ENCODE results near the gene ORMDL1. TPM values are rescaled to one million over a fixed set of nuclear protein-coding genes. Genes with fewer than 3 reads are reported as not detected.

ORMDL1 gene, protein sequence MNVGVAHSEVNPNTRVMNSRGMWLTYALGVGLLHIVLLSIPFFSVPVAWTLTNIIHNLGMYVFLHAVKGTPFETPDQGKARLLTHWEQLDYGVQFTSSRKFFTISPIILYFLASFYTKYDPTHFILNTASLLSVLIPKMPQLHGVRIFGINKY
- 31.3 and 48.2 TPM in 2 replicates for total RNA-seq

DNA sequence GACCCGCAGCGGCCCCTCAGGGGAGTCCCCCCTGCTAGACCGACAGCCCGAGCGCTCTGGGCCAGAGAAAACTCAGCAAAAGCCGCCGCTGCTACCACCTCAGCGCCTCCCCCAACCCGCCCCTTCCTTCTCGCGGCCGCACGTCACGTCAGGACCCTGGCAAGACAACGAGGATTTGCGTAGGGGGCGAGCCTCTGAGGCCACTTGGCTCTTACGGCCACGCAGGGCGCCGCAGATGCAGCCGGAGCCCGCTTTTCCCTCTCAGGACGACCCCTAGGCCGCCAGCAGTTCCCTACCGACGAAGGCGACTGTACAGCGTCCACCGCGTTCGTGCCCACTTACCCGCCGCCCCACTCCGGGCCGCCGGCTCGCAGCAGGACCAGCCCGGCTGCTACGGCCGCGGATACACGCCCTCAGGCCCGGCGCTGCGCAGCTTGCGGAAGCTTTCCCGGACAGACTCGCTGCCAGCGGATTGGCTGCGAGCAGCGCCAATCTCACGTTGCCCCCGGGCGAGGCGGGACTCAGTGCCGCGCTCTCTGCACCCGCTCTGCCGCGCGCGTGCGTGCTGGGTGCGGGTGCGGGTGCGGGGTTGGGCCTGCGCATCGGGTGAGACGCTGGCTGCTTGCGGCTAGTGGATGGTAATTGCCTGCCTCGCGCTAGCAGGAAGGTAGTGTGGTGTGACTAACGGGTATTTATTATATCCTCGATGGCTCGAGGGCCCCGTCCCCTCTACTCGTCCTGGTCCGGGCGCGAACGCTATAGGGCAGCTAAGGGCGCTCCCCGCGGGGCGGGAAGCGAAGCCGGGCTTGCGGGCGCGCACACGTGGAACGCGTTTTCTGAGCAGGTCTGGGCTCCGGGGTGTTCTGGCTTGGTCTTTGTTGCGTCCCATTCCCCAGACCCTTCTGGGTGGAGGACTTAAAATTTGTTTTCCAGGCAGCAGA, at the start of gene ORMDL1, which contains the start of gene PMS1:
Gene ORMDL1, minus strand, starts transcription at position 413 of the 941 bp plus-strand sequence. CDS start 1,744 bp downstream, outside the sequence.
Gene PMS1, plus strand, starts transcription at position 524 of the 941 bp plus-strand sequence. CDS start 7,360 bp downstream, outside the sequence.

DNA sequence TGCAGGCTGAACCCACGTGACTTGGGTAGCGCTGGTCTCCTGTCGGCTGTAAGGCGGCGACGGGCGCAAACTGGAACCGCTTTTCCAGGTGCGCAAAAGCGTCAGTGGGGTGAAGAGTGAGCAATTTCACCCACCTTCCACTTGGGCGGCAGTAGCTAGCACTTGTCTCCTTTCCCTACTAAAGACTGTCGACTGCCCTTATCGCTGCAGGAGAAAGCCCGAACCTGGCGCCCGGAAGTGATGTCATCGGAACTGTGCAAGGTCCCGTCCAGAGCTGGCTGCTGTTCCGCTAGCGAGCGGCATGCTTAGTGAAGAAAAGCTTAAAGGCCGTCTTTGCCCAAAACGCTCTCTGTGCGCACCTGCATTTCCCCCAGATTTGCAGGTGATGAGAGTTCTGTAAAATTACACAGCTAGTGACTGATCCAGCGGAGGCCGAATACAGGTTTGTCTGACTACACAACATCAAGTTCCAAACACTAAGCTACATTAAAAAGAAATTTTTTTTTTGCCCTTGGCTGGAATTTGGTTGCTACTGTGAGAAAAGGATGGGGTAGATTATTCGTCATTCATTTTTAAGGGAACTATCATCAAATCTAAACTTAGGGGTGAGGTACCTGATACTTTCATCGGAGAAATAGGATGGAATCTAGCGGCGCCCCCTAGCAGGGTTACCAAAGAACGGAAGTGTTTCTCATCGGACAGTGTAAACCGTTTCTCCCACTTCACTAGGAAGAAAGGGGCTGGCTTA, 21.4 kb downstream of the ORMDL1 start, which contains the start of gene OSGEPL1:
Gene OSGEPL1, minus strand, starts transcription at position 242 of the 748 bp plus-strand sequence. CDS start 1,152 bp downstream, outside the sequence.

Other genes with a start within 250 kb of the ORMDL1 start
- gene SLC40A1, start 203.6 kb downstream of the ORMDL1 start, total RNA-seq, result 0.86 and 3.3 TPM in 2 replicates
- 50.8 and 66.1 TPM in 2 replicates for gene ASNSD1, start 122.9 kb downstream of the ORMDL1 start, total RNA-seq
- 4.6 and 6.4 TPM in 2 replicates for gene ANKAR, start 109.7 kb downstream of the ORMDL1 start, total RNA-seq
- gene OSGEPL1, start 21.5 kb downstream of the ORMDL1 start, total RNA-seq, result 2.4 and 10.7 TPM in 2 replicates
- gene PMS1, start 111 bp upstream of the ORMDL1 start, total RNA-seq, result 24.1 and 24.5 TPM in 2 replicates